Adrenal gland (tissue), 12 donors: ENCODE results near the gene S100G. TPM values are rescaled to one million over a fixed set of nuclear protein-coding genes. Genes with fewer than 3 reads are reported as not detected.

Source experiments
- DNase-seq, 7 donors: peaks; one replicate each; pipeline ENCODE4 v3.0.0-alpha.2; 2019 to 2020
- H3K27ac ChIP-seq, 5 donors: fragments of 200-600 bp; sonication (generic) in 4 of 5; 1 replicate in 3 of 5; 2 replicates in 2 of 5; pipeline versions ENCODE4 v1.5.1 to v1.8.0; 2016 to 2020; ENCODE audit warnings: mild to moderate bottlenecking in 1 of 5
- H3K27me3 ChIP-seq: fragments of 200-600 bp; 2 replicates; pipeline ENCODE4 v1.8.0; 2021
- H3K36me3 ChIP-seq, 2 donors: fragments of 200-600 bp; replicated peaks in 1 of 2; 1 replicate in 1 of 2; 2 replicates in 1 of 2; pipeline versions ENCODE4 v1.5.1 to v1.8.0; 2018 to 2022
- H3K4me1 ChIP-seq, 2 donors: fragments of 200-600 bp; replicated peaks in 1 of 2; 1 replicate in 1 of 2; 2 replicates in 1 of 2; pipeline versions ENCODE4 v1.5.1 to v1.8.0; 2018 to 2021
- H3K4me3 ChIP-seq, 4 donors: fragments of 200-600 bp; sonication (generic) in 3 of 4; one replicate each; pipeline ENCODE4 v1.5.1; 2016 to 2018
- H3K9me3 ChIP-seq, 3 donors: fragments of 200-600 bp; sonication (generic) in 1 of 3; replicated peaks in 1 of 3; 1 replicate in 2 of 3; 2 replicates in 1 of 3; pipeline versions ENCODE4 v1.5.1 to v1.8.0; 2016 to 2021
- CTCF ChIP-seq, 6 experiments: fragments of 450-650 bp in 4 of 6; fragments of 200-600 bp in 2 of 6; sonication (generic) in 1 of 6; IDR thresholded peaks; 1 replicate in 5 of 6; 2 replicates in 1 of 6; pipeline versions ENCODE4 v1.5.1 to v1.8.0; 2016 to 2021; ENCODE audit warnings: antibody characterized with exemption in 6 of 6, mild to moderate bottlenecking in 2 of 6, moderate library complexity in 1 of 6
- POLR2A ChIP-seq, 2 donors: fragments of 450-650 bp; IDR thresholded peaks; one replicate each; pipeline ENCODE4 v1.6.1; 2017; ENCODE audit warnings: antibody characterized with exemption in 2 of 2, mild to moderate bottlenecking in 2 of 2, moderate library complexity in 1 of 2
- WGBS, 4 donors: extraction: QIAGEN DNeasy Blood & Tissue Kit in 2 of 4; methylation state at CpG; one replicate each; pipeline versions ENCODE4 v1.1.5 to v1.1.7; 2013 to 2017; 5-methylcytosine and 5-hydroxymethylcytosine counted together
- intact Hi-C, 2 donors: fragments of 100-400 bp; cut with DNase I; formaldehyde crosslinking; loops; one replicate each; pipeline versions ENCODE4 v1.14.1 to v1.15.0; 2022 to 2023
- polyA plus RNA-seq, 3 donors: library from polyadenylated mRNA; stranded (reverse); fragments of 200-250 nt in 2 of 3; fragments of 350-450 nt in 1 of 3; fragmentation: Illumina TruSeq in 1 of 3; extraction: RNeasy Lipid Tissue Mini Kit (QIAGEN cat#74804) in 1 of 3; gene quantifications; one replicate each; pipeline ENCODE4 v1.2.3, GENCODE V29; 2013 to 2014
- total RNA-seq, 9 donors: library from RNA; depleted of rRNA in 4 of 9; stranded (reverse); fragments of >200 nt in 4 of 9; fragments of 120-200 nt in 1 of 9; fragmentation: NEBNext Ultra II Directional in 1 of 9; extraction: Animal tissue kit (Norgen Biotek cat#: 25700) in 1 of 9; gene quantifications; one replicate each; pipeline versions ENCODE4 v1.1.0 to v1.2.4, GENCODE V29; 2013 to 2023
- donor health status: healthy with polysubstance abuse.
- donor health status: Bipolar disorder and iron deficiency.
- donor health status: DM: yes; HTN: yes; CAD: no.
- donor health status: DM: no; HTN: no; CAD: no.
- donor health status: DM: no; HTN: no; CAD: no.
- donor health status: DM: yes; HTN: yes; CAD: no.

S100G gene
- total and polyA plus RNA-seq, 12 donors: 0.33 to 0.48 TPM; not detected in 10

- no peak for DNase-seq
- TF ChIP-seq CTCF (IDR thresholded peaks at IDR 0.05) (no peak), POLR2A (IDR thresholded peaks at IDR 0.05) (no peak)
- Histone ChIP-seq H3K4me3 (no peak overlapping the region), H3K27ac (no peak overlapping the region), H3K36me3 (no peaks in the 10 kb centered on the region), H3K27me3 (no peaks in the 10 kb centered on the region), H3K4me1 (no peaks in the 10 kb centered on the region), H3K9me3 (no peaks in the 10 kb centered on the region)
- intact Hi-C loops: loop anchor here in 1 of 2 donors (10.0 kb wide), 1 partner anchor 234 kb away; no protein-coding TSS in a partner anchor
- 68 to 83% (median 76%) methylated on average over 11 of the region's 11 CpGs for WGBS, 4 donors
Observed at GRCh38 chrX:16678689-16679088, 28.7 kb downstream of the S100G start.

- intact Hi-C loops: no loop called here
- TF ChIP-seq POLR2A (IDR thresholded peaks at IDR 0.05) (no peak), CTCF (IDR thresholded peaks at IDR 0.05) (no peak)
Observed at GRCh38 chrX:16683007-16683664, 33.2 kb downstream of the S100G start.

GRCh38 chrX:16687514-16687913, 37.6 kb downstream of the S100G start:
- H3K36me3 ChIP-seq: peaks cover 0 to 6% of the 10 kb centered on the region in 2 donors

More at GRCh38 chrX:16683007-16683664, 33.2 kb downstream of the S100G start:
- Histone ChIP-seq H3K4me3 (no peak overlapping the region), H3K27ac (no peak overlapping the region), H3K36me3 (no peaks in the 10 kb centered on the region), H3K4me1 (no peaks in the 10 kb centered on the region), H3K27me3 (no peaks in the 10 kb centered on the region), H3K9me3 (no peaks in the 10 kb centered on the region)
- DNase-seq: no peak
- WGBS, 4 donors: 87 to 94% (median 89%) methylated on average over 7 of the region's 7 CpGs

More at GRCh38 chrX:16687514-16687913, 37.6 kb downstream of the S100G start:
- no peak for TF ChIP-seq POLR2A (IDR thresholded peaks at IDR 0.05)
- no peak for TF ChIP-seq CTCF (IDR thresholded peaks at IDR 0.05)
- WGBS, 4 donors: 89 to 96% (median 93%) methylated on average over 3 of the region's 3 CpGs
- Histone ChIP-seq H3K4me1 (no peaks in the 10 kb centered on the region), H3K27me3 (no peaks in the 10 kb centered on the region), H3K4me3 (no peak overlapping the region), H3K27ac (no peak overlapping the region), H3K9me3 (no peaks in the 10 kb centered on the region)
- DNase-seq: no peak
- intact Hi-C loops: no loop called here
